GM21381 (cell line): ENCODE results near the gene THADA.
"Not testable (repeated sequence)": the region's sequence is repeated elsewhere in the genome, so short reads cannot be mapped to it uniquely, and the experiment has no call there.

Experiments used
- ATAC-seq: cut with Tn5 transposase; IDR thresholded peaks from one replicate; pipeline ENCODE4 v1.9.1; 2021; ENCODE audit warnings: mild to moderate bottlenecking, moderate library complexity; ENCODE audit not compliant: unreplicated experiment

Gene THADA

DNA sequence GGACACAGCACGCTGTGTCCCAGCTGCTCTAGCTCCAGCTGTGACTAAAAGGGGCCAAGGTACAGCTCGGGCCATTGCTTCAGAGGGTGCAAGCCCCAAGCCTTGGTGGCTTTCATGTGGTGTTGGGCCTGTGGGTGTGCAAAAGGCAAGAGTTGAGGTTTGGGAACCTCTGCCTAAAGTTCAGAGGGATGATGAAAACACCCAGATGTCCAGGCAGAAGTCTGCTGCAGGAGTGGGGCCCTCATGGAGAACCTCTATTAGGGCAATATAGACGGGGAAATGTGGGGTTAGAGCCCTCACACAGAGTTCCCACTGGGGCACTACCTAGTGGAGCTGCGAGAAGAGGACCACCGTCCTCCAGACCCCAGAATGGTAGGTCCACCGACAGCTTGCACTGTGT, 311.5 kb downstream of the THADA start:
- ATAC-seq = not testable (repeated sequence)

DNA sequence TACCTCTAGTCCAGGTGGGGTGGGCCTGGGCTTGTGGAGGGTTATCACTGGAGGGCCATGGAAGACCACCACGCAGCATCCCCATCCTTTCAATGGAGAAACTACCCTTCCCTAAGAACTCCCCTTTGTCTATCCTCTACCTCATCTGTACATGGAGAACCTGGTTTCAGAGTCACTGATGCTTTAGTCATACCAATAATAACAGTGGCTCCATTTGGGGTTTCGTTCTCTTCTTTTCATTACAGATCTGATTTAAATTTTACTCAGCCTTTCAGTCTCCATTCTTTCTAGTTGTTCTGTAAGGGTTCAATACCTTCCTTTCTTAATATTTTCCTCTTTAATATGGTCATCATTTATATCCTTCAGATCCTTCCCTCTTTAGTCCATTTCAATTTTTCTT, 314.8 kb downstream of the THADA start:
- no peak for ATAC-seq

DNA sequence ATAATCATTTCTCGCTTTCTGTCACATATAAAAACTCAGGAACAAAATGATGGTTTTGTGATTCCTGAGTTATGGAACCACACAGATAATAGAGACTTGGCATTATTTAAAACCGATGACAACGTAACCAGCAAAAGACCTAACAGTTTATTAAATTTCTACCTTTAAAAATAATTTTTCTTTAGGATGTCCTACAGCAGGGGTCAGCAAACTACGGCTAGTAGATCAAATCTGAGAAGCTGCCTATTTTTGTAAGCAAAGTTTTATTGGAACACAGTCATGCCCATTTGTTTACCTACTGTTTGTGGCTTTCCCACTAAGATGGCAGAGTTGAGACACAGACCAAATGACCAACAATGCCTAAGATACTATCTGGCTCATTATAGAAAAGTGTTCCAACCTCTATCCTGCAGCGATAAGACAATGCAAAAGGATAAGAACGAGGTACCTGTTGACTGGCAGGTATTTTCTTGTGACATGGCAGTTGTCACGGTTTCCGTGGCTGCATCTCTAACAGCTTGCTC, 316.5 kb downstream of the THADA start:
- ATAC-seq = no peak

DNA sequence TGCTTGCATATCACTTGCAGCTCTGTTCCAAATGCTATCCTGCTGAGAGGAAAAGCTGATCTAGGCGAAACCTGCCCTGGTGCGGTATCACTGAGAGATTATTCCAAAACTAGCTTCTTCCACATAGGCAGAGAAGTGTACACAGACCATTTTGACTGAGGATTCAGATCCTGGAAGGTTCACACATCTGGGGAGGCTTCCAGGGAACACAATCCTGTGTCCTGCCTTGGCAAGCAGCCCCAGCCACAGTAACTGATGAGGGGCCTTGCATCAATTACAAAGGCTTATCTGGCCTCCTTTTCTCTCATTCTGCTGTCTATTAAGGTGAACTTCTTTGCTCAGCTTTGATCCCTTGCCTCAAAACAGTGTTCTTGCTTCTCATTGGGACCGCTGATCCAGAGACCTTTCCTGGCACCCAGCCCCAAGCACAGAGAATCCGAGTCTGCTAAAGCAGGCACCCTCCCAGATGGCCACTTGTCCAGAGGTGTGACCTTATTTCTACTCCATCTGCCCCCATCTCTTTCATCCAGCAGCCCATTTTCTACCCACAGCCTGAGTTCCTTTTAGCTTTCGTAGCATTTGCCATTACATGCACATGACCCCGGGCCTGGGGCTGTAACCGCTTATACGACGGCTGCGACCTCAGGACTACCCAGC, 317.1 kb downstream of the THADA start:
- ATAC-seq = no peak

DNA sequence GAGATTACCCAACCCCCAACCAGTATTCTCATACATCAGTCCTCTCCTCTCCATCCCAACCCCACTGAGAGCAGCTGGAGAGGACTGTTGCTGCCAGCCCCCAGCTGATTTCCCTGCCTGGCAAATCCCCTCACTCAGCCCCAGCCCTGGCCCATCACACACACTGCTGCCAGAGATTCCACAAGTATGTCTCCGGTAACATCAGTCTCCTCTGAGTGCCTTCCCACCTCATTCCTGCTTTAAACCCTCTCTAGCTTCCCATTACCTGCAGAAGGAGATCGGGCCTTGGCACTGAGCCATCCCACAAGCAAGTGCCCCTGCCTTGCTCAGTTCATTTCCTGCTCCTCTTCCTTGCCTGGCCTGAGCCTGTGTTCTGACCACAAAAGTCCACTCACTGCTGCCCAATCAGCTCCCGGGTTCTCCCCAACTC, 318.9 kb downstream of the THADA start:
- no peak for ATAC-seq

DNA sequence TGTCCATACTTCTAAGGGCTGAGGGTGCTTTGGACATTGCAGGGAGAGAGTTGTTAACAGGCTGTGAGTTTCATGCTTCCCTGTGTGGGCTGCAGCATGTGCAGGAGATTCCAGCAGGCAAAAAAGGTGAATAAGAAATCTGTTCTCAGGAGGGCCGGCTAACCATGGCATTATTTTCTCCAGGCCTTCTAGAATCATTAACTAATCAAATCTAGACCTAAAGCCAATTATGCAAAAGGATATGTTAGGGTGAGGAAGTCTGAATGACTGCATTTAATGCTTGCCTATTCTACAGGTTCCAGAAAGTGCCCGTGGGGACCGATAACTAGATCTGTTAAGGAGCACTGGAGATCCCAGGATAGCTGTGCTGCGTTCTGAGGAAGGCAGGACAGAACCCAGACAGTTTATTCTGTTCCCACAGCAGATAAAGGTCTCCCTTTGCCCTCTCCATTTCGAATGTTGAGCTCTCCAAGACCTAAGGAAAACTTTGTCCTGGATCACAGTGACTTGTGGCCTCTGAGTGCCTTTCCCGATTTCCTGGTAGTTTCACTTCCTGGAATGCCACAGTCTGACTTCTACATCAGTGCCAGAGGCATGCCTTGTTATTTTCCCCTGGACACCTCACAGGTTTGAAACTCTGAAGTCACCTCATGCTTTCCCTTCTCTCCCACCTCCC, 319.4 kb downstream of the THADA start:
- no peak for ATAC-seq

DNA sequence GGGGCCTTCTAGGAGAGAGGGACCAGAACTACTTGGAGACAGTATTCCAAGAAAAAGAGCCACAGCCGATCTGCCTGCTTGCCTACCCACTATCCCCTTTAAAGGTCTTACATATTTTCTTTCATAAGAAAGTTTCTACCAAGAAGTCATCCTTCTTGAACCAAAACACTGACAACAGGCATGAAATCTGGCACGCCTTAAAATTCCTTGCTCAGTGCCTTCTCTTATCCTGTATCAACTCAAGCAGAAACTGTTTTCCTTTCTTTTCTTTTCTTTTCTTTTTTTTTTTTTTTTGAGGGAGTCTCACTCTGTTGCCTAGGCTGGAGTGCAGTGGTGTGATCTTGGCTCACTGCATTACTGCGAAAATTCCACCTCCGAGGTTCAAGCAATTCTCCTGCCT, 321.1 kb downstream of the THADA start:
- no peak for ATAC-seq

DNA sequence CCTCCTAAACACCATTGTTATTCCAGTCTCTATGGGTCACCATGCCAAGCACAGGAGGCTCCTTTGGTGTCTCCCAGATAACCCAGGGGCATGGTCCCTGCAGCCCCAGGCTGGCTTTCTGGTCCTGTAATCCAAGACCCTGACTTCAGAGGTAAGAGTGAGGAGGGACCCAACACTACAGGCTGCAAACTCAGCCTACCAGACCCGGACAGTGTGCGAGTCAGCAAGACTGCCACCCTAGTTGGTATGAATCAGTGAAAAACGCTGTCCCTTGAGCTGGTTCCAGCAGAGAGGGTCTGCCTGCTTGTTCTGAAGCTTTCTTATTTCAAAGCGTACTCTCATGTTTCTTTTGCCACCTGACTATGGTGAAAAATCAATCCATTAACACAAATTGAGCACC, 321.8 kb downstream of the THADA start:
- ATAC-seq = no peak

DNA sequence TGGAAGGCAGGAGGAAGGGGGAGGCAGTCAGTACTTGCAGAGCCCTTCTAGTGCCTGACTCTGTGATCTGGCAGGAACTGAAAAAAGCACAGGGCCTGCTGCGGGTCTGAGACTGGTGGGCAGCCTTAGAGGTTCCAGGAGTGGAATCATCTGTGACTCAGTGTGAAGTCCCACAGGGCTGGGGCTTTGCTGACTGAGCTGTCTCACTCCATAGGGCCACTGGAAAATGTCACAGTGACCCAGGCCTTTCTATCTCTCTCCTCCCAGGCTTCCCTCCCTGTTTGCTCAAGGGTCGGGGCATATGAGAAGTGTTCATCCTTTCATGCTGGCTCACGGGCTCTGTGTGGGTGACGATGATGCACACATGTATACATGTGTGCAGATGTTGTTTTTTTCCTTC, 322.3 kb downstream of the THADA start:
- ATAC-seq = no peak

DNA sequence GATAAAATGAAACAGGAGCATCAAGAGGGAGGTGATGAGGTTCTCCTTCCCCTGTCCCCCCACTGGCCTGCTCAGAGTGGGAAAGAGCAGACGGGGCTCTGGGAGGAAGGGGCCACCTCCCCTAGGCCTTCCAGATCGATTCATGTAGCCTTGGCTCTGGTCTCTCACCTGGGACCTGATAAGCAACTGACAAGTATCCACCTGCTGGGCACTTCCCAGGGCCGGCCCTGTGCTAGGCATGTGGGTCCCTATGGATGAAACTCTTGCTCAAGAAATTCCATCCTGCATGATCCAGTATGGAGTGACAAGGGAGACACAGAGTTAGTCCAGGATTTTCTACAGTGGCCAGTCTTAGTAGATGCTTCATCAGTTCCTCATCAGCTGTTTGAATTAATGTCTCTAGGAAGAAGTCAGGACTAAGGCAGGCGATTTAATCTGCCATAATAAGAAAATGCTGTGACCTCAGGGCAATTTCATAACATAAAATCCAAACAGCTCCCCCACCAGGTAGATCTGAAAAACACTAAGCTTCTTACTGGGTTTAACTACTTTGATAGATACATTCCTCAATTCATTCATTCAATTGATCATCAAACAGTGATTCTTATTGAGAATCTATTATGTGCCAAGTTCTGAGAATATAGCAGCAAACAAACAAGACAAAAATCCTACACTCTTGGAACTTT, 324.8 kb downstream of the THADA start:
- ATAC-seq = no peak

DNA sequence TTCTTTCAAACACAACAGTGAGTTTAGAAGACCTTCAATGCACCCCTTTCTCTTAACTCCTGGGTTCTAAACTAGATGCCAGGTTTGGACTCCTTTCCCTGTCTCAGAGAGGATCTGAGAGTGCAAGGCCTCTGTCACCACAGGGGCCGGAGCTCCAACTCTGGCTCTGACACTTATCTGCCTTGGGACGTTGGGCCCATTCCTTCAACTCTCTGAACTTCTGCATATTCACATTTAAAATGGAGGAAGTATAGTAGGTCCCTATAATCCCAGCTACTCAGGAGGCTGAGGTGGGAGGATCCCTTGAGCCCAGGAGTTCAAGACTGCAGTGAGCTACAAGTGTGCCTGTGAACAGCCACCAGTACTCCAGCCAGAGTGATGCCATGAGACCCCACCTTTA, 325.4 kb downstream of the THADA start:
- ATAC-seq = no peak

DNA sequence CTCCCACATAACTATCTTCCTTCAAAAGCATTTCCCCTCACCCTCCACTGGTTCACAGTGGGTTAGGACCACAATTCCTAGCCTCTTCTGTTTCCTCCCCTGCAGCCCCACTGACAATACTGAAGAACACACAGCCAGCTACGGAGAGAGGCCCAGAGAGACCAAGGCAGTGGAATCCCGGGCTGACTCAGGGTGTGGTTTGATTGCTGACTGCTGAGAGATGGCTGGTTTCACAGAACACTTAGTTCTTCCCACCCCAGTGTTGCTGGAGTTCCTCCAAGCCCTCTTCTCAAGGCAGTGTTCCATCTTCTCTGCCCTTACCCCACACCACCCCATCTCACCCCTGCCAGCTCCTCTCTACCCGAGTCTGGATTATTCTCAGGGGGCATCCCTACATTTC, 326.1 kb downstream of the THADA start:
- ATAC-seq = no peak

DNA sequence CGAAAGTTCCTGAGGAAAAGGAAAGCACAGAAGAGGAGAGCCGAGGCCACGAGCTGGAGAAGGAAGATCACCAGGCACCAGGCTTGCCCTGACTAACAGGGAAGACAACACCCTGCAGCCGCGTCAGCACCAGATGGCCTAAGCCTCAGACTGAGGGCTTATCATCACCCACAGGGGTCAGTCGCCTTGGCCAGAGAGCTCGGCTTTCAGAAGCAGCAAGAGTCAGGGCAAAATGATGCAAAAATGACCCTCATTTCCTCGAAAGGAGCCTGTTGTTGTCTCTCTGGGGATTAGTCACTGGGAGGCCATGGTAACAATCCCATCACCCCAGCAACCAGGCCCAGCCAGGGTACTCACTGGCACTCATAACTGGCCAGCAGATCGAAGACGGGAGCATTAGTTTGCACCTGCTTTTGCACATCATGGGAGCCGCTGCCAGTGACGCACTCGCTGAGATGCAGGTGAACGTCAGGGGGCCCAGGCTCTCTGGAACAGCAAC, 326.7 kb downstream of the THADA start:
- no peak for ATAC-seq

DNA sequence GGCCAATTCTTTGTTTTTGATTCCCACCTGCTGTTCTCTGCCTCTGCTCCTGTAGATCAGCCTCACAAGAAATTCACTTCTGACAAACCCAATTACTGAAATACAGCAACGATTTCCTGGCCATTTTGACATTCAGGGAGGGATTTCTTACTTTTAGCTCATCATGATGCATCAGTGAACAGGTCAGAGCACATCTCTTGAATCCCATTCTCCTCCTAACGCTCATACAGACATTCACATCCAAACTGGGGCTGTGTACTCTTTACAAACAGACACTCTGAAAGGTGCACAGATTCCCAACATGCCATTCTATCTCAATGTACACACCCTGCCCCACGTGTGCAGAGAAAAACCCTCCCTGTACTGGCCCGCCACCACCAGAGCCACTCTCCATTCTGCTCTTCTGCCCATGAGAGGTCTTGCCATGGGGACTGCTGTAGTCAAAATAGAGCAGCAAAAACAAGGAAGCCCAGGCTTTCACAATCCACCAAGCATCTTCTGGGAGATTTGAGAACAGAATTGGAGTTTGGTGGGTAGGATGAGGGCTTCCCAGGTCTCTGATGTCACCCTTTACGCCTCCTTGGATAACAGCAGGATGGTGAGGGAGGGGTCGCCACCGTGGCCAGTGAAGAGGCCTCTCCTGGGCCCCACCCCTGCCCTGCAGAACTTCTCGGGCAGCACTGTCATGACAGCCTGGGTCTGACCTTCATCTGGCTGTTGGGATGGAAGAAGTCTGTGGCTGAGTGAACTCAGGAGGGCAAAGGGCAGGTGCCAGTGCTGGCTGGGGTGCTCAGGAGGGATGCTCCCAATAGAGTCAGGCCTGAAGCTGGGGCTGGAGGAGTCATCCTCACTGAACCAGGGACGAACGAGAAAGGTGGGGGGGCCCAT, 327.5 kb downstream of the THADA start:
- ATAC-seq = no peak

DNA sequence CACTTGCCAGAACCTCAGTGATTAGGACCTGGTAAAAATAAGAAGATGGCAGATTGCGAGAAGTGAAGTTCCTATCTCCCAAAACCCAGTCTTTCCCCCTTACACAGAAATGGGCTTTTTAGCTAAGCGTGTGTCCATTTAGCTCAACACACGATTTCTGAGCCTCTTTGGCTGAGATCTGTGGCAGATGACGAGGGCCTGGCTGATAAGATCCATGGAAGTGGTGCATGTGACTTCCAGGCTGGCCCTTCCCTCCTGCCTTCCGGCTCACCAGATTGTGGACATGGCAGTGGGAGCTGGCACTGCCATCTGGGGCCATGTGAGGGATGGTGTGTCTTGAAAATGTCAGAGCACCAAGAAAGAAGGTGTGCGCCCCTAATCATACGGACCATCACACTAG, 328.5 kb downstream of the THADA start:
- ATAC-seq = no peak

DNA sequence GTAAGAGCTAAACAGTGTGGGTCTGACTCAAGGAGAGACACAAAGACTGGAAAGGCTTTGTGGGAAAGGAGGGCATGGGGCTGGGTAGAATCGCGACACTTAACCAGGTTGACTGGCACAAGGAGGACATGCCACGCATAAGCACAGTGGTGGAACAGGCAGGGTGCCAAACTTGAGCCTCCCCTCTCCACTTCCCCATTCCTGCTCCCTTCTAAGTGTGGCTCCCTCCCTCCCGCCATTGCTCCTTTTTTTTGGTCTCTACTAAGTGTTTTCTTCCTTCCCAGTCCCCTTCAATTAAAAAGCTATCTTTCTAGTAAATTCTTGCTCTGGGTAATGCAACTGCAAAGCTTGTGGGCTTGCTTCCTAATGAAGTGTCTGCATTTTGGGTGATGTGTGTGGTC, 329.1 kb downstream of the THADA start:
- no peak for ATAC-seq

DNA sequence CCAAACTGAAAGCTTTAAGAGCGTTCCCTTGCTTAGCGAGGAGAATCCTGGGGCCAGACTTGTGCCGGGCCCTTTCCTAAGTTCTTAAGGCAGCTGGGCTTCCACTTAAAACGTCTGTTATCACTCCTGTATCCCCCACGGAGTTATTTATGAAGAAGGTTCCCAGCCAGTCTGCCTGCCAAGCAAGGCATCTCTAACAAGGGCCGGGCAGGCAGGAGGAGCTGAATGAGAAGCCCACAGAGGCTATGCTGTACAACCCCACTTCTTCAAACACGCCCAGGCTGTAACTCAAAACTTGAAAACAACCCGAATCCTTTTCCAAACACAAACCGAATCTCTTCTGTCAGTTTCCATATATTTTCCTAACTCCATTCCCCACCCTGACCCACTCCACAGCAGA, 330.4 kb downstream of the THADA start:
- no peak for ATAC-seq

DNA sequence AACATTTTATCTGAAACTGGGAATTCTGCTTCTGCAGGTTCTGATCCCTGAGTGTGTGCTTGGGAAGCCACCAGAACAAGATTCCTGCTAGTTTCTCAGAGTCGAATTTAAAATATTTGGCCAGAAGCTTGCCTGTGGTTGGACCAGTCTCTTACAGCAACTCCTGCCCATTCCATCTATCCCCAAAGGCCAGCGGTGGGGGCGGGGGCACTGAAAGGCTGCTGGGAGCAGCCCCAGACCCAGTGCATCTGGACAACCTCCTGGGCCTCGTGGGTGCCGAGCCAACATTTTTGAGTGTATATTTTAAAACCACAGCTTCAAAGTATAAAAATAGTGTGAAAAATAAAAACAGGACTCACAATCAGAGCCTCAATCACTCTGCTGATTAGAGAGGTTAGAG, 330.8 kb downstream of the THADA start:
- ATAC-seq = no peak

DNA sequence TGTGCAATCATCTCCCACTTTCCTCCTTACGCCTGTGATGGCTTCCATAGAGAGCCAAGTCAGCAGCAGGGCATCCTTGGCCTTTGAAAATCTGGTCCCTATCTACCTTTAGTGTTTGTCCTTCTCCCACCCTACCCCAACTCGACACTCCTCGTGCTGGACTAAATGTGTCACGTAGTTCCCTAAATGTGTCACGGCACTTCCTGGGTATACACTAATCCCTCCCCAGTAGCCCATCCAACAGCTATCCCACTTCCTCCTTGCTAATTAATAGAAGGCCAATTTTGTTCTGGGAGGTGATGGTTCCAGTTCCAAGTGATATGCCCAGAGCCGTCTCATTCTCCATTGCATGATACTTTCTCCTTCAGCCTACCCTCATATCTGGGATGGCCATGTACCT, 332.9 kb downstream of the THADA start:
- no peak for ATAC-seq

DNA sequence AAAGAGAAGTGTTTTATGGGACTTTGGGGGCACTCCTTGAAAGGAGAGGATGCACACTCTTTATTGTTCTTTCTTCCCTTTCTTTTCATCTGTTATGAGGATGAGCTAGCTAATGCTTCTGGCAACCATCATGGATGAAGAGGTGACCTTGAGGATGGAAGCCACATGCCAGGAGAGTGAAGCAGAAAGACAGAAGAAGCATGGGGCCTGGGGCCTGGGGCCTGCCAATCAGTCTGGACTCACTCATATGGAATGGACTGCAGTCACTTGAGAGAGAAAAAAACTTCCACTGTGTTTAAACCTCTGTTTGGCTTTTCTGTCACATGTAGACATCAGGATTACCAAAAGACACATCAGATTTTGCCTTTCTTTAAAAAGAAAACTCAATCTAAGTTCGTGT, 333.6 kb downstream of the THADA start:
- no peak for ATAC-seq

DNA sequence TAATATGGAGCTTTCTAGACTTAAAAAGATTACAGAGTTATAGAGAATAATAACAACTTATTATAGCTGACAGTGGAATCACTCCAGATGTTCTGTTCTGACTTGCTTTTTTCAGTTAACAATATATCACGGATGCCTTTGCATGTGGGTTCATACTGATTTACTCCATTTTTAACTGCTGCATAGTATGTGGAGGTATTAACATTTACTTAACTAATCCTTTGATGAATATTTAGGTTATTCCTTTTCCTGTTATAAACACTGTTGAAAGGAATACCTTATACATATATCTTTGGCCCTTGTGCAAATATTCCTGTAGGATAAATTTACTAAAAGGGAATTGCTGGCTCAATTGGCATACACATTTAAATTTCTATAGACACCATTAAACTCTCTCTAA, 336.3 kb downstream of the THADA start:
- ATAC-seq = no peak
